Panc1 (cell line): Measurements from ENCODE around the gene GALNT9.

Source experiments
- POLR2AphosphoS5 ChIP-seq: IDR thresholded peaks from 2 replicates; pipeline ENCODE4 v1.6.1; 2012; ENCODE audit warnings: mild to moderate bottlenecking, low read depth, low read length, moderate library complexity
- SIN3A ChIP-seq: IDR thresholded peaks from 2 replicates; pipeline ENCODE4 v1.6.1; 2012; ENCODE audit warnings: low read depth, mild to moderate bottlenecking, low read length, moderate library complexity, borderline replicate concordance; ENCODE audit not compliant: insufficient read depth
- TCF7L2 ChIP-seq: IDR thresholded peaks from 2 replicates; pipeline ENCODE4 v1.6.1; 2011; ENCODE audit warnings: mild to moderate bottlenecking, low read depth, low read length, inconsistent platforms
- TF ChIP-seq, protein P1 (sequence below): fragments of 450-650 bp; IDR thresholded peaks from 2 replicates; pipeline ENCODE4 v1.5.1; 2017; ENCODE audit warnings: mild to moderate bottlenecking
- TF ChIP-seq, protein P2 (sequence below), 2 experiments: IDR thresholded peaks; 2 replicates each; pipeline ENCODE4 v1.6.1; 2011 to 2012; ENCODE audit warnings: low read depth in 2 of 2, control low read depth in 1 of 2, low read length in 1 of 2, mild to moderate bottlenecking in 1 of 2, moderate library complexity in 1 of 2; ENCODE audit not compliant: insufficient read depth in 1 of 2

DNA sequence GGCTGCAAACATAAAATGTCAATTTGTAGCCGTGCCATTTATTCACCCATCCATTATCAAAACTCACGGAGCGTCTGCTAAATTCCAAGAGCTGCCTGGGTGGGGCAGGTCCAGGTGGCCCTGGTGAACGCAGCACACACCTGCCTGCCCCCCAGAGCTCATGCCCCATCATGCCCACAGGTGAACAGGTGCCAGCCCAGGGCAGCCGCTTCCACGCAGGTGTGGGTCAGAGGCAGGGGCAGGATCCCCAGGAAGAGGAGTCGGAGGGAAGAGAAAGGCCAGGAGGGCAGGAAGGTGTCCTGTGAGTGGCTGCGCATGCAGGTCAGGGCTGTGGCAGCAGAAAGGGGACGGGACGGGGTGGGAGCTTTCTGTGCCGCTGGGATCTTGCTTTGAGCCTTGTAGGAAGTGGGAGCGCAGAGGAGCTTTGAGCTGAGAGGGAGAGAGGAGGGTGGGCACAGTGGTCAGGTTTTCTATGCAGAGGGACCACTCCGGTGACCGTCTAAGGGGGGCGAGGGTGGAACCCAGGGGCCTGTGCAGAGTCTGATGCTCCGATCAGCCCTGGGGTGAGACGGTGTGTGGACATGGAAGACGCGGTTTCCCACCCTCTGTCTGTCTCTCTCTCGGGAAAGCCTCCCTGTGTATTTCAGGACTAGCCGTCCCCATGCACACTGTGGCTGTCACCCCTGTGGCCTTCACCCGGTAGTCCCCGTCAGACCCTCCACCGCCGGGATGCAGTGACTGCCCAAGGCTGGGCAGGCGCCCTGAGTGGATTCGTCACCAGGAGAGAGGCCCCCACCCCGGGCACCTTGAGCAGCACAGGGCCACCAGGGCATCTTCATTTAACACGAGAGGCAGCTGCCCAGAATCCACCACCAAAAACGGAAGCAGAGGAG lies 26.7 kb downstream of the GALNT9 start:
- TF ChIP-seq SIN3A (no peak), TCF7L2 (no peak), POLR2AphosphoS5 (no peak)
- TF ChIP-seq, protein P1, sequence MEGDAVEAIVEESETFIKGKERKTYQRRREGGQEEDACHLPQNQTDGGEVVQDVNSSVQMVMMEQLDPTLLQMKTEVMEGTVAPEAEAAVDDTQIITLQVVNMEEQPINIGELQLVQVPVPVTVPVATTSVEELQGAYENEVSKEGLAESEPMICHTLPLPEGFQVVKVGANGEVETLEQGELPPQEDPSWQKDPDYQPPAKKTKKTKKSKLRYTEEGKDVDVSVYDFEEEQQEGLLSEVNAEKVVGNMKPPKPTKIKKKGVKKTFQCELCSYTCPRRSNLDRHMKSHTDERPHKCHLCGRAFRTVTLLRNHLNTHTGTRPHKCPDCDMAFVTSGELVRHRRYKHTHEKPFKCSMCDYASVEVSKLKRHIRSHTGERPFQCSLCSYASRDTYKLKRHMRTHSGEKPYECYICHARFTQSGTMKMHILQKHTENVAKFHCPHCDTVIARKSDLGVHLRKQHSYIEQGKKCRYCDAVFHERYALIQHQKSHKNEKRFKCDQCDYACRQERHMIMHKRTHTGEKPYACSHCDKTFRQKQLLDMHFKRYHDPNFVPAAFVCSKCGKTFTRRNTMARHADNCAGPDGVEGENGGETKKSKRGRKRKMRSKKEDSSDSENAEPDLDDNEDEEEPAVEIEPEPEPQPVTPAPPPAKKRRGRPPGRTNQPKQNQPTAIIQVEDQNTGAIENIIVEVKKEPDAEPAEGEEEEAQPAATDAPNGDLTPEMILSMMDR, result no peak
- TF ChIP-seq, protein P2, sequence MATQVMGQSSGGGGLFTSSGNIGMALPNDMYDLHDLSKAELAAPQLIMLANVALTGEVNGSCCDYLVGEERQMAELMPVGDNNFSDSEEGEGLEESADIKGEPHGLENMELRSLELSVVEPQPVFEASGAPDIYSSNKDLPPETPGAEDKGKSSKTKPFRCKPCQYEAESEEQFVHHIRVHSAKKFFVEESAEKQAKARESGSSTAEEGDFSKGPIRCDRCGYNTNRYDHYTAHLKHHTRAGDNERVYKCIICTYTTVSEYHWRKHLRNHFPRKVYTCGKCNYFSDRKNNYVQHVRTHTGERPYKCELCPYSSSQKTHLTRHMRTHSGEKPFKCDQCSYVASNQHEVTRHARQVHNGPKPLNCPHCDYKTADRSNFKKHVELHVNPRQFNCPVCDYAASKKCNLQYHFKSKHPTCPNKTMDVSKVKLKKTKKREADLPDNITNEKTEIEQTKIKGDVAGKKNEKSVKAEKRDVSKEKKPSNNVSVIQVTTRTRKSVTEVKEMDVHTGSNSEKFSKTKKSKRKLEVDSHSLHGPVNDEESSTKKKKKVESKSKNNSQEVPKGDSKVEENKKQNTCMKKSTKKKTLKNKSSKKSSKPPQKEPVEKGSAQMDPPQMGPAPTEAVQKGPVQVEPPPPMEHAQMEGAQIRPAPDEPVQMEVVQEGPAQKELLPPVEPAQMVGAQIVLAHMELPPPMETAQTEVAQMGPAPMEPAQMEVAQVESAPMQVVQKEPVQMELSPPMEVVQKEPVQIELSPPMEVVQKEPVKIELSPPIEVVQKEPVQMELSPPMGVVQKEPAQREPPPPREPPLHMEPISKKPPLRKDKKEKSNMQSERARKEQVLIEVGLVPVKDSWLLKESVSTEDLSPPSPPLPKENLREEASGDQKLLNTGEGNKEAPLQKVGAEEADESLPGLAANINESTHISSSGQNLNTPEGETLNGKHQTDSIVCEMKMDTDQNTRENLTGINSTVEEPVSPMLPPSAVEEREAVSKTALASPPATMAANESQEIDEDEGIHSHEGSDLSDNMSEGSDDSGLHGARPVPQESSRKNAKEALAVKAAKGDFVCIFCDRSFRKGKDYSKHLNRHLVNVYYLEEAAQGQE (IDR thresholded peaks at IDR 0.05; ENCODE audit: insufficient read depth in 1 of 2, low read depth in 2 of 2, low read length in 1 of 2), result no peak
